NCI-H1930 (cell line): ENCODE measurements around the gene C17orf75.
A peak's percentile ranks its signal among the peaks of the same experiment; 100 is the strongest.
"Not testable (repeated sequence)": the region's sequence is repeated elsewhere in the genome, so short reads cannot be mapped to it uniquely, and the experiment has no call there.

Experiments used
- DNase-seq, 2 experiments: peaks; one replicate each; lab custom pipeline; 2025; lab: John Stamatoyannopoulos, UW

Gene C17orf75, protein sequence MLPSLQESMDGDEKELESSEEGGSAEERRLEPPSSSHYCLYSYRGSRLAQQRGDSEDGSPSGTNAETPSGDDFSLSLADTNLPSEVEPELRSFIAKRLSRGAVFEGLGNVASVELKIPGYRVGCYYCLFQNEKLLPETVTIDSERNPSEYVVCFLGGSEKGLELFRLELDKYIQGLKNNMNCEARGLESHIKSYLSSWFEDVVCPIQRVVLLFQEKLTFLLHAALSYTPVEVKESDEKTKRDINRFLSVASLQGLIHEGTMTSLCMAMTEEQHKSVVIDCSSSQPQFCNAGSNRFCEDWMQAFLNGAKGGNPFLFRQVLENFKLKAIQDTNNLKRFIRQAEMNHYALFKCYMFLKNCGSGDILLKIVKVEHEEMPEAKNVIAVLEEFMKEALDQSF

DNA sequence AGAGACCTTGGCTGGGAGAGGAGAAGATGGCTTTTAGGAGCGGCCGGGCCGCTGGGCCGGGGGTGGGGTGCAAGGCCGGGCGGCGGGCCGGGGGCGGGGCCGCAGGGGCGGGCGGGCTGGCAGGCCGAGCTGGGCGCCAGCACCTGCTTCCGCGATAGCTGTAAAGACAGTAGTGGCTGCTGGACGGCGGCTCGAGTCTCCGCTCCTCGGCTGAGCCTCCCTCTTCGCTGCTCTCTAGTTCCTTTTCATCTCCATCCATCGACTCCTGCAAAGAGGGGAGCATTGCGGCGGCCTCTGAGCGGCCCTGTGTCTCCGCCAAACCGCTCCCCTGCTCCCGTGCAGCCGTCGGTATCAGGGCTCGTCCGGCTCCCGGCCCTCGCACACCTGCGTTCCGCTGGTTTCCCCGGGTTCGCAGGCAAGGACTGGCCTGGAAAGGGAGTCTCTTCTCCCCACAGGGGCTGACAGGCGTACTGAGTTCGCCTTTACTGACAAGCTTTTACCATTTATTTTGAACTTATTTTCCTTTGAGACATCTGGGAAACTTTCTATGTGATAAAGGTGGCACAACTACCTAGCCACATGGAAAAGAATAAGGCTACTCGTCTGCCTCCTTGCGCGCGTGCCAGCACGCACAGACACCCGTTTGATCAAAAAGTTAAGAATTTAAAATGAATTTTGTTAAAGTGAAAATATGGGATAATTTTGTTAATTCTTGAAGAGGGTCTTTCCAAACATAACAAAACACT, at the start of gene C17orf75:
Gene C17orf75, minus strand, starts transcription at position 317 of the 746 bp plus-strand sequence. Its CDS starts 34 bp downstream, at position 283.
- DNase-seq: peak; percentile 52 to 74

DNA sequence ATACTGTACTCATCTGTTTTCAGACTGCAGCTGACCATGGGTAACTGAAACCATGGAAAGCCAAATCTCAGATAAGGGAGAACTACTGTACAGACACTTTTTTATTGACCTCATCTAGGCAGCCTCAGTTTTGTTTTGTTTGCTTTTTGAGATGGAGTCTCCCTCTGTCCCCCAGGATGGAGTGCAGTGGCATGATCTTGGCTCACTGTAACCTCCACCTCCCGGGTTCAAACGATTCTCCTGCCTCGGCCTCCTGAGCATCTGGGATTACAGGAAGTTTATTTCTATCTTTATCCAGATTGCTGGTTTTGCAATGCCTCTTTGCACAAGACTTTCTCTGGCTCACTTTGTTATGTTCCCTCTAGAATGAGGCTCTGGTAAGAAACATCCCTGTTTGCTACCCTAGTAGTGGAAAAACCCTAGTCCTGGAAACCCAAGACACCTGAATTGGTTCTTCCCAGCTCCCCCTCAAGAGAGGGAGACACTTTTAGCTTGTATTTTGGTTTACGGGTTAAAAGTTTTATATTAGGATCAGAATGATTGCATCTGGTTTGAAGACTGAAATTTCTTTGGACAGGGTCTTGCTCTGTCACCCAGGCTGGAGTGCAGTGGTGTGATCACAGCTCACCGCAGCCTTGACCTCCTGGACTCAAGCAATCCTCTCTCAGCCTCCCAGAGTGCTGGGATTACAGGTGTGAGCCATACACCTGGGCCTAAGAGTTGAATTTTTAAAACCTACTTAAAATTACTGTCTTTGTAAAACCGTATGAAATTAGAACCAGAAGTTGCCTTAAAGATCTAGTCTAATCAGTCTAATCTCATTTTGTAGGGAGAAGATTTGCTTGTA, 46.9 kb upstream of the C17orf75 start:
- no peak for DNase-seq

DNA sequence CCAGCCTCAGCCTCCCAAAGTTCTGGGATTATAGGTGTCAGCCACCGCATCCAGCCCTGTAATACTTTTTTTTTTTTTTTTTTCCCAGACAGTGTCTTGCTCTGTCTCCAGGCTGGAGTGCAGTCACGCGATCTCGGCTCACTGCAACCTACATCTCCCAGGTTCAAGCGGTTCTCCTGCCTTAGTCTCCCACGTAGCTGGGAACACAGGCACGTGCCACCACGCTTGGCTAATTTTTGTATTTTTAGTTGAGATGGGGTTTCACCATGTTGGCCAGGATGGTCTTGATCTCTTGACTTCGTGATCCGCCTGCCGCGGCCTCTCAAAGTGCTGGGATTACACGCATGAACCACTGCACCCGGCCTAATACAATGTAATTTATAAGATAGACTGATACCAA, 46.2 kb upstream of the C17orf75 start:
- not testable (repeated sequence) for DNase-seq

DNA sequence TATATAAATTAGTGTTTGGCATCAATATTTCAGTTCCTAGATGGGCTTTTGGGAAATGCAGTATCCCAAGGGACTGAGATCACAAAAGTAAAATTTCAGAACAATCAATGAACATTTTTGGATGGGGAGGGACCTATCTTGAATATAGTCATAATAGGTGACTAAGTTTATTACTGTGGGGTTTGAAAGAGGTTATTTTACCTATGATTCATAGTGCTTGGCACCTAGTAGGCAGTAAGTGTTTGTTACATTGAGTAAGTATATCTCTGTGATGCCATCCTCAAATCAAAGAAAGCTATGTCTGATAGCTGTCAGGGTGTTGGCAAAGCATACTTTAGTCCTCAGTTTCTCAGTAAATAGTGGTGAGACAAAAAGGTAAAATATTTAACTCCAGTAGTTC, 44.9 kb upstream of the C17orf75 start:
- DNase-seq: no peak

DNA sequence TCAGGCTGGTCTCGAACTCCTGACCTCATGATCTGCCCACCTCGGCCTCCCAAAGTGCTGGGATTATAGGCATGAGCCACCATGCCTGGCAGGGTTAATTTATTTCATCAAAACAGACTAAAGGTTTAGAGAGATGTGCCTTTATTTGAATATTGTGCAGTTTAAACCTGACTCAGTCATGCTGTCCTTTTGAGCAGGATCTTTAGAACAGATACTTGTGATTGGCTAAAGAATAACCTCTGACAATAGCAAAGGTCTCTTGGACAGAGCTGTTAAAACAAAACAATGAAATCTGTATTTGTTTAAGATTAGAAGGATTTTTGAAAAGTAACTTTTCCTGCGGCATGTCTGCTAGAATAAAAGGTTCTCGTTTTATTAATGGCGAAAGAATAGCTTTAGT, 44.0 kb upstream of the C17orf75 start:
- DNase-seq: no peak

- no peak for DNase-seq
Observed at GRCh38 chr17:32385121-32385520, 43.1 kb upstream of the C17orf75 start.

DNA sequence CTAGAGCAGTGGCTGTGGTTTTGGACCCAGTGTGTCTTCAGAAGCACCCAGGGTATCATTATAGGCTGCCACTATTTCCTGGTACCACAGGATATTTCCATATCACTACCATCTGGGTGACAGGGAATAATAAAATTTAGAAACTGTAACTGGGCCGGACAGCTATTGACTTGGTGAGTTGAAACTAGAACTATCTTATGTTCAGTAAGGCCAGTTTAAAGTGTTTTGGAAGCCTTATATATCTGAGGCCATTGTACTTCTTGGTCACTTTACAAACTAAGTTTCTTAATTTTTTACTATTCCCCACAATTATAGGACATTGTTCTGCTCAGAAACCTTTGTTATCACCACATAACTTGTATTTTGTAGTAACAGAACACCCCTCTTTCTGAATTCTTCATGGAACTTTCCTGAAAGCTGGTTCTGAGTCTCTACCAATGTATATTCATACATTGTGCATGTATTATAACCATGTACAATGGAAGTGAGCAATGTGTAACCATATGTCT, 42.0 kb upstream of the C17orf75 start:
- DNase-seq: no peak

DNA sequence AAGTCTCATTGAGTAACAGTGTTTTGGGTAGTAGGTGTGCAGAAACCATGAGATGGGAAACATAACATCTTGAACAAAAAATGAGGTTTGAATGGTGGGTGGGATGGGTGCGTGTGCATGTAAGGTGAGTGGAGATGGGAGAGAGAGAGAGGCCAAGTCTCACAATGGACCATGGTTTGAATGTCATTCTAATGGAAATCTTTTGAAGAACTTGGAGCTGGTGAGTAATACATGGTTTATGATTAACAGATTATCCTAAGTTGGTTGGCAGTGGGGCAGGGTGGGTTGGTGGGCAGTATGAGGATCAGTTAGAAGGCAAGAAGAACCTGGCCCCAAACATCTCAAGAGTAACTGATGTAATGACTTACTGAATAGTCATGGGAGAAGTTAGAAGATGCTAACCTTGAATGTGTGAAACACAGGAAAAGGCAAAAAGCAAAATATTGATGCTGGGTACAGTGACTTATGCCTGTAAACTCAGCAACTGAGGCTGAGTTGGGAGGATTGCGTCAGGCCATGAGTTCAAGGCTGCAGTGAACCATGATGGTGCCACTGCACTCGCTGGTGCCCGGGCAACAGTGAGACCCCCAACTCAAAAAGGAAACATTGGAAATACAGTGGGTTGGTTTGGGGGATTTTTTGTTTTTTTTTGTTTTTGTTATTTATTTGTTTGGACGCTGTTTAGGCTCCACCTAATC, 40.7 kb upstream of the C17orf75 start:
- DNase-seq: no peak

- no peak for DNase-seq
Observed at GRCh38 chr17:32370426-32370825, 28.5 kb upstream of the C17orf75 start.

DNA sequence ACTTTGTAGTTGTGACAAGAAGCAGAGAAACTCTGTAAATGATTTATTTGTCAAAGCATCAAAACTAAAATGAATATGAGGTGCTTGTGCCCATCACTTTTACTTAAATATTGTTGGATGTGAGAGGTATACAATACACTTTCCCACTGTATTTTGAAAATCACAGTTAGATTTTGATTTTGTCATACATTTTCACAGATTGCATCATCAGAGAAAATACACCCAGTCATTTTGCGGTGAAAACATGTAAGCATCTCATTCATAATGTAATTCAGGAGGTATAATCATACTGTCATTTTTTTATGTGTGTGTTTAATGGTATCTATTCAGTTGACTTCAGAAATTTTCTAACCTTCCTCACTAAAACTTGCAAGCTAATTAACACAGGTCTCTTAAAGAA, 19.3 kb upstream of the C17orf75 start:
- DNase-seq: no peak

DNA sequence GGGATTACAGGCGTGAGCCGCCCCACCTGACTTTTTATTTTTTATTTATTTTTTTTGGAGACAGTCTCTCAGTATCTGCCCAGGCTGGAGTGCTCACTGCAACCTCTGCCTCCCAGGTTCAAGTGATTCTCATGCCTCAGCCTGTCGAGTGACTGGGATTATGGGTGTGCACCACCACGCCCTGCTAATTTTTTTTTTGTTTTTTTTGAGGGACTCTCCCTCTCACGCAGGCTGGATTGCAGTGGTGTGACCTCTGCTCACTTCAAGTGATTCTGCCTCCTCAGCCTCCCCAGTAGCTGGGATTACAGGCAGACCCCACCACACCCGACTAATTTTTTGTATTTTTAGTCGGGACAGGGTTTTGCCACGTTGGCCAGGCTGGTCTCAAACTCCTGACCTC, 15.6 kb upstream of the C17orf75 start:
- no peak for DNase-seq

DNA sequence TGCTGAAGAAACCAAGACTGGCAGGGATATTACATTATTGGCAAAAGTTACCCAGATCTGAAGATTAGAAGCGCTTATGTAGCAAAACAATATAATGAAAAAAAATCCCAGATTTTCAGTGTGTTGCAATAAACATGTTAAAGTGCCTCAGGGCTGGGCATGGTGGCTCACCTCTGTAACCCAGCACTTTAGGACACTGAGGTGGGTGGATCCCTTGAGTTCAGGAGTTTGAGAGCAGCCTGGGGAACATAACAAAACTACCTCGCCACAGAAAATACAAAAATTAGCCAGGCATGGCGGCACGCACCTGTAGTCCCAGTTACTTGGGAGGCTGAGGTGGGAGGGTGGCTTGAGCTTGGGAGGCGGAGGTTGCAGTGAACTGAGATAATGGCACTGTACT, 14.8 kb upstream of the C17orf75 start:
- DNase-seq: no peak

DNA sequence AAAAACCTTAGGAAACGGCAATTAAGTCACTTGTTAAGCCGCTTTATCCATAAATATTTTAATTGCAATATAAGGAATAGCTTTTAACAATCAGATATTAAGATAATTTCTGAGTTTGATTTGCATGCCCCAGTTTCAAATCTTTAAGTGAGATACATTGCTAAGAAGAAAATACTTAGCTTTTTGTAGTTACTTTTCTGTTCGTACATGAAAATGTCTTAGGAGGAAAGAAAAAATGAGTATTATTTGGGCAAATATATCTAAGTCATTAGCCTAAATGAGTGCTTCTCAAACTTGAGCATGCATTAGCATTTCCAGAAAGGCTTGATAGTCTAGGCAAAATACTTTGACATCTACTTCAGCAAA, 14.4 kb upstream of the C17orf75 start:
- no peak for DNase-seq

DNA sequence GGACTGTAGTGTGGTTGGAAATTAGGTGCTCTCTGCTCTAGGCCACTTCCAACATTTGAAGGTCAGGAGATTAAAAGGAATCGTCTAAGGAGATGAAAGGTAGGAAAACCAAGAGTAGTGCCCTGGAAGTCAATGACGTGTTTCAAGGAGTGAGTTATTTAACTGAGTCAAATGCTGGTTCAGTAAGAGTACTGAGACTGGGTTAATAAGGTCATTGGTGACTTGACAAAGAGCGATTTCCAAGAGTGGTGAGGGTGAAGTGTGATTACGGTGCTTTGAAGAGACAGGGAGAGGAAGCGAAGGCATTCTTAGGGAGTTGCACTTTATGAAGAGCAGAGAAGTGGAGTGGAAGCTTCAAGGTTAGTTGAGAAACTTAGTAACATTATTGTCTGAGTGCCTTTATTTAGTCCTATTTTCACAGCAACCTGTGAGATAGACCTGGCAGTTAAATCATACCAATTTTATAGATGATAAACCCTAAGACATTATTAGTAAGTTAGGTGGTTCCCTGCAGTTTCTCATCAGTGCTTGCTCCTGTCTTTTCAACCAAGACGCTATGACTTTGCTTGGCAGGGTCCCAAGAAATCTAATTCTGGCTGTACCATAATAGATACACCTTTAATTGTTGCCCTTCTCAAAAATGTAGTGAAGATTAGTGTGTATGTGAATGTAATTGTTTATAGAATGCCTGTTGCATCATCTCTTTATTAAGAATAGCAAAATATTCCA, 13.8 kb upstream of the C17orf75 start:
- DNase-seq: no peak

GRCh38 chr17:32352734-32353133, 10.8 kb upstream of the C17orf75 start:
- not testable (repeated sequence) for DNase-seq

GRCh38 chr17:32350666-32351418, 8.9 kb upstream of the C17orf75 start:
- DNase-seq: no peak

DNA sequence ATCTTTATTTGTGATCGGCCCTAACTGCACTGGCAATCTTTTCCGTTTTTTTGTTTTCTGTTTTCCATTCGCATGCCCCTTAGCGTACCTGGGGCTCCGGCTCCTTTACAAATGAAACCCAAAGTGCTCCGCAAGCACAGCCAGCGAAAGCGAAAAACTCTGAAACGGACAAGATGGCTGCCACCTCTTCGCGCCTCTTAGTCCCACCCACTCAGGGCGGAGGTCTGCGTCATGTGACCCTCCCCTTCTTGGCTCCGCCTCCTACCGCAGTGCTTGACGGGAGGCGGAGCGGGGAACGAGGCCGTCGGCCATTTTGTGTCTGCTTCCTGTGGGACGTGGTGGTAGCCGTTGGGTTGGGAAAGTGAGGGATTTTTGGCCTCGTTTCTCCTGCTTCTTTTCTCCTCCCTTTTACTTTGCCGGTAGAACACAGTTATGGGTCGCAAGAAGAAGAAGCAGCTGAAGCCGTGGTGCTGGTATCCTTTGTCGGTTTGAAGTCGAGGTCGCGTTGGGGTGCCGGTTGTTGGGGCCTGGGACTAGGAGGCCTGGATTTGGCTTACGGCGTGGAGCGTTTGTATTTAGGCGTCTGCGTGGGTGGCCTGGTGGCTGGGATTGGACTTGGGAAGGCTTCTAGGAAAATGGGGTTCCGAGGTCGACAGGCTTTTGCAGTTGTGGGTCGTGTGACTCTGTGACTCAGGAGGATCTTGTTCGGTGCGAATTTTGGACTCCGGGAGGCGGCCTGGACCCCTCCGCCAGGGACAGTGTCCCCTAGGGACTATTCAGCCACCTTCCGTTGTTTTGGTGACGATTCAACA, 8.1 kb upstream of the C17orf75 start, which contains the start of gene ZNF207:
Gene ZNF207, plus strand, starts transcription at position 304 of the 812 bp plus-strand sequence. Its CDS starts 129 bp downstream, at position 433.
- peak; percentile 93 to 96 for DNase-seq

GRCh38 chr17:32349503-32349853, 7.5 kb upstream of the C17orf75 start:
- no peak for DNase-seq

DNA sequence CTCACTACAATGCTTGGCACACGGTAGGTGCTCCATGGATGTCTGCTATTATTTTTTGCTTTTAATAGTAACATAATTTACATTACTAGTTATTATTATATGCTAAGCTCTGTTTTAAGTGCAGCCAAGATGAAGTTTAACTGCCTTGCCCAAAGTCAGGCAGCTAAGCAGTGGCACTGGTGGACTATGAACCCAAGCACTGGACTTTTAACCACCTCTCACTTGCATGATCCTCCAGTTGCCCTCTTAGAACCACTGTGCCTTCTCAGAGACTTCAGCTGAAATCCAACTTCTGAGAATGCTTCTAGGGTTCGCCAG, 6.5 kb upstream of the C17orf75 start:
- no peak for DNase-seq
